Mesendoderm (in vitro differentiated cells): Measurements from ENCODE around the gene GLIPR1. TPM values are rescaled to one million over a fixed set of nuclear protein-coding genes. Genes with fewer than 3 reads are reported as not detected.
A peak's percentile ranks its signal among the peaks of the same experiment; 100 is the strongest.

Experiments used
- DNase-seq: peaks from one replicate; pipeline ENCODE4 v3.0.0; 2013
- H2AK5ac ChIP-seq: 2 replicates; pipeline ENCODE4 v1.6.1; 2013; ENCODE audit warnings: low read length, inconsistent platforms
- H2BK120ac ChIP-seq: 2 replicates; pipeline ENCODE4 v1.6.1; 2013; ENCODE audit warnings: low read depth, mild to moderate bottlenecking, low read length, moderate library complexity, mixed read lengths
- H2BK15ac ChIP-seq: replicated peaks from 2 replicates; pipeline ENCODE4 v1.6.1; 2013; ENCODE audit warnings: low read depth, mild to moderate bottlenecking, moderate library complexity
- H2BK5ac ChIP-seq: 2 replicates; pipeline ENCODE4 v1.6.1; 2013; ENCODE audit warnings: low read length, inconsistent platforms
- H3K18ac ChIP-seq: 2 replicates; pipeline ENCODE4 v1.6.1; 2013; ENCODE audit warnings: mild to moderate bottlenecking, low read length, mixed read lengths
- H3K23ac ChIP-seq: one replicate; pipeline ENCODE4 v1.6.1; 2013; ENCODE audit warnings: low read length
- H3K27ac ChIP-seq: 2 replicates; pipeline ENCODE4 v1.5.1; 2013; ENCODE audit warnings: low read depth, mild to moderate bottlenecking, inconsistent platforms, low read length, moderate library complexity
- H3K27me3 ChIP-seq: 2 replicates; pipeline ENCODE4 v1.6.1; 2013; ENCODE audit warnings: low read length, control low read depth, mild to moderate bottlenecking, inconsistent platforms; ENCODE audit not compliant: insufficient read depth, poor library complexity
- H3K36me3 ChIP-seq: 2 replicates; pipeline ENCODE4 v1.6.1; 2013; ENCODE audit warnings: low read length, inconsistent platforms; ENCODE audit not compliant: control insufficient read depth, insufficient read depth
- H3K4ac ChIP-seq: one replicate; pipeline ENCODE4 v1.6.1; 2013; ENCODE audit warnings: low read depth, mild to moderate bottlenecking, low read length, moderate library complexity
- H3K4me1 ChIP-seq: 2 replicates; pipeline ENCODE4 v1.6.1; 2013; ENCODE audit warnings: low read depth, low read length, inconsistent platforms; ENCODE audit not compliant: control insufficient read depth
- H3K4me2 ChIP-seq: 2 replicates; pipeline ENCODE4 v1.6.1; 2013; ENCODE audit warnings: low read length
- H3K4me3 ChIP-seq: 2 replicates; pipeline ENCODE4 v1.5.1; 2013; ENCODE audit warnings: mild to moderate bottlenecking, low read length
- H3K56ac ChIP-seq: one replicate; pipeline ENCODE4 v1.6.1; 2013; ENCODE audit warnings: low read length
- H3K79me1 ChIP-seq: 2 replicates; pipeline ENCODE4 v1.6.1; 2013; ENCODE audit warnings: low read length, inconsistent platforms
- H3K79me2 ChIP-seq: 2 replicates; pipeline ENCODE4 v1.6.1; 2013; ENCODE audit warnings: mild to moderate bottlenecking, low read length; ENCODE audit not compliant: control insufficient read depth, insufficient read depth
- H3K9ac ChIP-seq: 2 replicates; pipeline ENCODE4 v1.6.1; 2013; ENCODE audit warnings: low read length, inconsistent platforms
- H4K5ac ChIP-seq: one replicate; pipeline ENCODE4 v1.6.1; 2013; ENCODE audit warnings: low read length
- H4K8ac ChIP-seq: one replicate; pipeline ENCODE4 v1.6.1; 2013; ENCODE audit warnings: low read depth, mild to moderate bottlenecking, control low read depth, low read length, moderate library complexity
- WGBS: extraction: QIAGEN DNeasy Blood & Tissue Kit; methylation state at CpG from one replicate; pipeline ENCODE4 v1.1.7; 2013; ENCODE audit warnings: low lambda C conversion rate, missing lambda C conversion rate; ENCODE audit not compliant: insufficient coverage; ENCODE audit errors: extremely low coverage; 5-methylcytosine and 5-hydroxymethylcytosine counted together
- polyA plus RNA-seq, 2 experiments: library from polyadenylated mRNA; stranded (reverse); fragments of 200-250 nt; gene quantifications; one replicate each; pipeline ENCODE4 v1.2.3, GENCODE V29; 2013

The GLIPR1 gene
- polyA plus RNA-seq (2013, experiment 1 of 2) = 11.0 TPM
- 11.9 TPM for polyA plus RNA-seq (2013, experiment 2 of 2)

- H4K5ac ChIP-seq = no peak within 1 kb of the TSS
- H3K79me1 ChIP-seq = no peaks in the 10 kb centered on the region
- no CpG with 5 or more reads among the region's 8 CpGs for WGBS
- H2BK5ac ChIP-seq = no peak within 1 kb of the TSS
- H2BK120ac ChIP-seq = no peak within 1 kb of the TSS
- H2AK5ac ChIP-seq = no peak within 1 kb of the TSS
- no peak within 1 kb of the TSS for H4K8ac ChIP-seq
- H3K4me2 ChIP-seq = no peak within 1 kb of the TSS
- H3K27me3 ChIP-seq = no peaks in the 10 kb centered on the region
- peak within 1 kb of the TSS; percentile 39 for H3K9ac ChIP-seq
- H3K56ac ChIP-seq = peak within 1 kb of the TSS; percentile 1
- H3K4ac ChIP-seq = no peak within 1 kb of the TSS
- H3K18ac ChIP-seq = peak within 1 kb of the TSS; percentile 92
- H3K36me3 ChIP-seq = no peaks in the 10 kb centered on the region
- no peak within 1 kb of the TSS for H2BK15ac ChIP-seq
- H3K23ac ChIP-seq = no peak within 1 kb of the TSS
- peak; percentile 62 for DNase-seq
- H3K4me1 ChIP-seq = peaks cover 9% of the 10 kb centered on the region
- no peaks in the 10 kb centered on the region for H3K79me2 ChIP-seq
- H3K4me3 ChIP-seq = no peak within 1 kb of the TSS
- peak within 1 kb of the TSS; percentile 79 for H3K27ac ChIP-seq
Measured at GRCh38 chr12:75480469-75480949, at the start of gene GLIPR1. TSS of gene GLIPR1 (plus strand) at chr12:75480755. CDS start at chr12:75480881, 126 bp downstream.

GRCh38 chr12:75432924-75433323, 47.6 kb upstream of the GLIPR1 start:
- H2BK15ac ChIP-seq = no peak overlapping the region

GRCh38 chr12:75437564-75437963, 43.0 kb upstream of the GLIPR1 start:
- no CpG with 5 or more reads among the region's 2 CpGs for WGBS
- no peaks in the 10 kb centered on the region for H3K79me2 ChIP-seq
- no peak overlapping the region for H3K9ac ChIP-seq
- no peak overlapping the region for H3K18ac ChIP-seq
- no peak overlapping the region for H3K4ac ChIP-seq
- H4K5ac ChIP-seq = no peak overlapping the region
- H3K4me3 ChIP-seq = no peak overlapping the region
- H3K56ac ChIP-seq = no peak overlapping the region
- no peak overlapping the region for H2BK5ac ChIP-seq
- H2BK120ac ChIP-seq = no peak overlapping the region
- H2BK15ac ChIP-seq = no peak overlapping the region
- H3K27me3 ChIP-seq = no peaks in the 10 kb centered on the region
- peak; percentile 68 for DNase-seq
- H2AK5ac ChIP-seq = no peak overlapping the region
- H3K36me3 ChIP-seq = no peaks in the 10 kb centered on the region
- no peak overlapping the region for H4K8ac ChIP-seq
- no peak overlapping the region for H3K23ac ChIP-seq
- no peaks in the 10 kb centered on the region for H3K79me1 ChIP-seq
- no peak overlapping the region for H3K4me2 ChIP-seq
- H3K4me1 ChIP-seq = no peaks in the 10 kb centered on the region
- no peak overlapping the region for H3K27ac ChIP-seq

More at GRCh38 chr12:75432924-75433323, 47.6 kb upstream of the GLIPR1 start:
- Histone ChIP-seq H3K18ac (no peak overlapping the region), H3K56ac (no peak overlapping the region), H3K36me3 (no peaks in the 10 kb centered on the region), H3K27me3 (no peaks in the 10 kb centered on the region), H3K9ac (no peak overlapping the region), H4K5ac (no peak overlapping the region), H2BK5ac (no peak overlapping the region), H3K4me3 (no peak overlapping the region), H3K23ac (no peak overlapping the region), H3K79me2 (no peaks in the 10 kb centered on the region), H3K4me2 (no peak overlapping the region), H3K79me1 (no peaks in the 10 kb centered on the region), H2BK120ac (no peak overlapping the region), H4K8ac (no peak overlapping the region), H3K27ac (no peak overlapping the region), H3K4ac (no peak overlapping the region), H2AK5ac (no peak overlapping the region), H3K4me1 (no peaks in the 10 kb centered on the region)
- DNase-seq = no peak
- WGBS = no CpG with 5 or more reads among the region's 1 CpG

- DNase-seq = peak; percentile 16
- Histone ChIP-seq H3K79me2 (no peaks in the 10 kb centered on the region), H4K5ac (no peak overlapping the region), H3K4me1 (no peaks in the 10 kb centered on the region), H3K56ac (no peak overlapping the region), H3K4me2 (no peak overlapping the region), H4K8ac (no peak overlapping the region), H2BK15ac (no peak overlapping the region), H3K4me3 (no peak overlapping the region), H3K36me3 (no peaks in the 10 kb centered on the region), H3K79me1 (no peaks in the 10 kb centered on the region), H3K27ac (no peak overlapping the region), H3K23ac (no peak overlapping the region), H3K4ac (no peak overlapping the region), H2AK5ac (no peak overlapping the region), H2BK120ac (no peak overlapping the region), H3K18ac (no peak overlapping the region), H3K27me3 (no peaks in the 10 kb centered on the region), H2BK5ac (no peak overlapping the region), H3K9ac (no peak overlapping the region)
- WGBS = no CpG with 5 or more reads among the region's 4 CpGs
Measured at GRCh38 chr12:75438059-75438754, 42.3 kb upstream of the GLIPR1 start.

GRCh38 chr12:75439048-75439447, 41.5 kb upstream of the GLIPR1 start:
- no peak overlapping the region for H3K18ac ChIP-seq
- no peak overlapping the region for H2BK15ac ChIP-seq
- no peak for DNase-seq
- H4K8ac ChIP-seq = no peak overlapping the region
- no peaks in the 10 kb centered on the region for H3K79me2 ChIP-seq
- no peak overlapping the region for H4K5ac ChIP-seq
- no peak overlapping the region for H3K4me3 ChIP-seq
- H3K9ac ChIP-seq = no peak overlapping the region
- no peaks in the 10 kb centered on the region for H3K36me3 ChIP-seq
- H3K27ac ChIP-seq = no peak overlapping the region
- H3K4me2 ChIP-seq = no peak overlapping the region
- no peaks in the 10 kb centered on the region for H3K4me1 ChIP-seq
- H3K27me3 ChIP-seq = no peaks in the 10 kb centered on the region
- no peak overlapping the region for H2AK5ac ChIP-seq
- H3K4ac ChIP-seq = no peak overlapping the region
- WGBS = no CpG with 5 or more reads among the region's 2 CpGs
- no peak overlapping the region for H2BK5ac ChIP-seq
- no peaks in the 10 kb centered on the region for H3K79me1 ChIP-seq
- no peak overlapping the region for H3K56ac ChIP-seq
- H2BK120ac ChIP-seq = no peak overlapping the region
- no peak overlapping the region for H3K23ac ChIP-seq

GRCh38 chr12:75439930-75440329, 40.6 kb upstream of the GLIPR1 start:
- Histone ChIP-seq H3K4me1 (no peaks in the 10 kb centered on the region), H2BK120ac (no peak overlapping the region), H3K79me2 (no peaks in the 10 kb centered on the region), H4K8ac (no peak overlapping the region), H3K27ac (no peak overlapping the region), H3K27me3 (no peaks in the 10 kb centered on the region), H2BK5ac (no peak overlapping the region), H3K36me3 (no peaks in the 10 kb centered on the region), H3K4me2 (no peak overlapping the region), H3K56ac (no peak overlapping the region), H3K79me1 (no peaks in the 10 kb centered on the region), H3K4me3 (no peak overlapping the region), H3K23ac (no peak overlapping the region), H3K4ac (no peak overlapping the region), H2BK15ac (no peak overlapping the region), H4K5ac (no peak overlapping the region), H2AK5ac (no peak overlapping the region), H3K18ac (no peak overlapping the region), H3K9ac (no peak overlapping the region)
- DNase-seq = no peak
